Suprapubic skin (tissue), 4 donors: ENCODE results near the gene CLDN6. TPM values are rescaled to one million over a fixed set of nuclear protein-coding genes. Genes with fewer than 3 reads are reported as not detected.

Experiments used
- DNase-seq, 2 donors: peaks; one replicate each; pipeline ENCODE4 v3.0.0-alpha.2; 2019; ENCODE audit warnings: low spot score in 2 of 2
- H3K27ac ChIP-seq: fragments of 200-600 bp; sonication (generic); one replicate; pipeline ENCODE4 v1.5.1; 2019
- H3K27me3 ChIP-seq: fragments of 200-600 bp; sonication (generic); one replicate; pipeline ENCODE4 v1.5.1; 2019
- H3K36me3 ChIP-seq: fragments of 200-600 bp; sonication (generic); one replicate; pipeline ENCODE4 v1.5.1; 2019
- H3K4me1 ChIP-seq: fragments of 200-600 bp; sonication (generic); one replicate; pipeline ENCODE4 v1.5.1; 2019
- H3K4me3 ChIP-seq: fragments of 200-600 bp; sonication (generic); one replicate; pipeline ENCODE4 v1.5.1; 2019; ENCODE audit warnings: mild to moderate bottlenecking
- H3K9me3 ChIP-seq: fragments of 200-600 bp; sonication (generic); one replicate; pipeline ENCODE4 v1.5.1; 2019
- EP300 ChIP-seq: sonication (generic); formaldehyde crosslinking; IDR thresholded peaks from one replicate; pipeline ENCODE4 v1.6.1; 2017; ENCODE audit warnings: antibody characterized with exemption
- POLR2A ChIP-seq, 2 donors: fragments of 450-650 bp; IDR thresholded peaks; one replicate each; pipeline ENCODE4 v1.6.1; 2017; ENCODE audit warnings: antibody characterized with exemption in 2 of 2, mild to moderate bottlenecking in 2 of 2, moderate library complexity in 2 of 2
- POLR2AphosphoS5 ChIP-seq, 3 donors: sonication (generic); formaldehyde crosslinking; IDR thresholded peaks; one replicate each; pipeline ENCODE4 v1.6.1; 2017; ENCODE audit warnings: antibody characterized with exemption in 3 of 3
- WGBS: methylation state at CpG from one replicate; pipeline ENCODE4 v1.1.5; 2018; 5-methylcytosine and 5-hydroxymethylcytosine counted together
- total RNA-seq, 4 donors: library from RNA; depleted of rRNA; stranded (reverse); fragments of >200 nt; gene quantifications; one replicate each; pipeline ENCODE4 v1.1.0, GENCODE V29; 2016
- TF ChIP-seq, protein P1 (sequence below), 2 donors: fragments of 200-600 bp in 1 of 2; fragments of 450-650 bp in 1 of 2; sonication (generic) in 1 of 2; IDR thresholded peaks; one replicate each; pipeline ENCODE4 v1.5.1; 2016 to 2019; ENCODE audit warnings: antibody characterized with exemption in 2 of 2, mild to moderate bottlenecking in 1 of 2, moderate library complexity in 1 of 2

CLDN6 gene
- total RNA-seq, 4 donors from 2014 or later, result not detected

DNA sequence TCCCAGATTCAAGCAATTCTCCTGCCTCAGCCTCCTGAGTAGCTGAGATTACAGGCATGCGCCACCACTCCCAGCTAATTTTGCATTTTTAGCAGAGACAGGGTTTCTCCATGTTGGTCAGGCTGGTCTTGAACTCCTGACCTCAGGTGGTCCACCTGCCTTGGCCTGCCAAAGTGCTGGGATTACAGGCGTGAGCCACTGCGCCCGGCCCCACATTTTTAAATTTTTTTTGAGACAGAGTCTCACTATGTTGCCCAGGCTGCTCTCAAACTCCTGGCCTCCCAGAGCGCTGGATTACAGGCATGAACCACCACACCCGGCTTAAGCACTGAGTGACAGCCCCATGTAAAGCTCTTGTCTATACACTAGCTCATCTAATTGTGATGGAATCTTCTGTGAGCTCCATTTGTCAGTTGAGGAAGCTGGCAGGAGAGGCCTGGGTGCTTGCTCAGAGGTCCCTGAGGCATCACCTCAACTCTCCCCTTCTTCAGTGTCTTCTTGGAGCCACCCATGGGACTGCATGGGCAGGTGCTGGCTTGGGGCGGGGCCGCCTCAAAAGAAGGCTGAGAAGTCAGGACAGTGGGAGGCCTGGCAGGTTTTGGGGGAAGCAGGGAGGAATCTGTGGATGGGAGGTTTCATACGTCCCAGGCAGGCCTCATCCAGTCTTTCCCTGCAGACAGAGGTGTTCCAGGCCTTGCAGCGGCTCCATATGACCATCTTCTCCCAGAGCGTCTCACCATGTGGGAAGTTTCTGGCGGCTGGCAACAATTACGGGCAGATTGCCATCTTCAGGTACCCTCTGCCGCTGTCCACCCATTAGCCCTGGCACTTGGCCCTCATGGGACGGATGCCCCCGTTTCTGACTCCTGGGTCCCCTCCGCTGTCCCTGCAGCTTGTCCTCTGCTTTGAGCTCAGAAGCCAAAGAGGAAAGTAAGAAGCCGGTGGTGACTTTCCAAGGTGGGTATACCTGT is 7.3 kb upstream of the CLDN6 start:
- no peak overlapping the region for H3K27ac ChIP-seq

DNA sequence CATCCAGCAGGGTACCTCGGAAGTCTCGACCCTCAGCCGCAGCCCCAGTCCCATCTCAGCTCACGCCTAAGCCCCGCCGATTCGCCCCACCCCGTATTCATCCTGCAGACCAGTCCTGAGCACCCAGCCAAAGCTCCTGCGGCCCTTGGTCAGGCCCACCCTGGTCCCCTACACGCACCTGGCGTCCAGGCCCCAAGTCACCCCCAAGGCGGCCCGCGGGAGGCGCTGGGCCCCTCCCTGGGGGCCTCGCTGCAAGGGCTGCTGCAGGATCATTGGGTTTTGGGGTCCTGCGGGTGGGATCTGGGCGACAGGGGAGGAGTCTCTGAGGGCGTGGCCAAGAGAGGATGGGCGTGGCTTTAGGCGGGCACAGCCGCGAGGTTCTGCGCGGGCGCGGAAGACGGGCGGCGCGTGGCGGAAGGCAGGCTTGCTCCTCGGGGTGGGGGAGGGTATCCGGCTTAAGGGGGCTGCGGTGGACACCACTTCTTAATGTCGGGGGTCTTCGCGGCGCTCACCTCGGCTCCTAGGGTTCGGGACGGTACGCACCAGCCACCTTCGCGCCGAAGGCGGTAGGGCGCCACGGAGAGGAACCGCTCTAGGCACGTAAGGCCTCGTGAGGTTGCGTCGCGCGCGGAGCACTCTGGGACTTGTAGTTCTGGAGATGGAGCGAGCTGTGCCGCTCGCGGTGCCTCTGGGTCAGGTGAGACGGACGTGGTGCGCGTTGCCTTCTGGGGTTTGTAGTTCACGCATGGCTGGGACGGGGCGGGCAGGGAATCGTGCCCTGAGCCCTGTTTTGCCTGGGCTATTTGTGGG is 5.9 kb upstream of the CLDN6 start, which contains the start of the genes HCFC1R1 and THOC6:
Gene HCFC1R1 (minus strand): TSS at position 274 of the 810 bp plus-strand sequence. CDS start 1 bp downstream, at position 273.
Gene THOC6 (plus strand): TSS at position 367 of the 810 bp plus-strand sequence. CDS start 292 bp downstream, at position 659.
- TF ChIP-seq POLR2AphosphoS5 (IDR thresholded peaks at IDR 0.05), result peak; percentile 49 to 73 (median 53)
- TF ChIP-seq, protein P1, sequence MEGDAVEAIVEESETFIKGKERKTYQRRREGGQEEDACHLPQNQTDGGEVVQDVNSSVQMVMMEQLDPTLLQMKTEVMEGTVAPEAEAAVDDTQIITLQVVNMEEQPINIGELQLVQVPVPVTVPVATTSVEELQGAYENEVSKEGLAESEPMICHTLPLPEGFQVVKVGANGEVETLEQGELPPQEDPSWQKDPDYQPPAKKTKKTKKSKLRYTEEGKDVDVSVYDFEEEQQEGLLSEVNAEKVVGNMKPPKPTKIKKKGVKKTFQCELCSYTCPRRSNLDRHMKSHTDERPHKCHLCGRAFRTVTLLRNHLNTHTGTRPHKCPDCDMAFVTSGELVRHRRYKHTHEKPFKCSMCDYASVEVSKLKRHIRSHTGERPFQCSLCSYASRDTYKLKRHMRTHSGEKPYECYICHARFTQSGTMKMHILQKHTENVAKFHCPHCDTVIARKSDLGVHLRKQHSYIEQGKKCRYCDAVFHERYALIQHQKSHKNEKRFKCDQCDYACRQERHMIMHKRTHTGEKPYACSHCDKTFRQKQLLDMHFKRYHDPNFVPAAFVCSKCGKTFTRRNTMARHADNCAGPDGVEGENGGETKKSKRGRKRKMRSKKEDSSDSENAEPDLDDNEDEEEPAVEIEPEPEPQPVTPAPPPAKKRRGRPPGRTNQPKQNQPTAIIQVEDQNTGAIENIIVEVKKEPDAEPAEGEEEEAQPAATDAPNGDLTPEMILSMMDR (IDR thresholded peaks at IDR 0.05), result no peak
- H3K4me3 ChIP-seq, result peak within 1 kb of the TSS; percentile 60
- peaks cover 68% of the 10 kb centered on the region for H3K4me1 ChIP-seq
- peak; percentile 98 for DNase-seq
- peaks cover 19% of the 10 kb centered on the region for H3K36me3 ChIP-seq
- peaks cover 5% of the 10 kb centered on the region for H3K27me3 ChIP-seq
- H3K27ac ChIP-seq, result peak within 1 kb of the TSS; percentile 90
- H3K9me3 ChIP-seq, result no peaks in the 10 kb centered on the region
- WGBS, result 0% methylated on average over 31 of the region's 69 CpGs

More for the DNA sequence above, 7.3 kb upstream of the CLDN6 start:
- Histone ChIP-seq H3K9me3 (no peaks in the 10 kb centered on the region), H3K36me3 (peaks cover 19% of the 10 kb centered on the region), H3K27me3 (peaks cover 15% of the 10 kb centered on the region), H3K4me3 (no peak overlapping the region), H3K4me1 (peaks cover 72% of the 10 kb centered on the region)
- WGBS, result 87% methylated on average over 13 of the region's 18 CpGs
- DNase-seq, result no peak
- TF ChIP-seq, protein P1 (IDR thresholded peaks at IDR 0.05), result no peak
- TF ChIP-seq POLR2A (IDR thresholded peaks at IDR 0.05) (no peak), POLR2AphosphoS5 (IDR thresholded peaks at IDR 0.05) (no peak), EP300 (no peak)

DNA sequence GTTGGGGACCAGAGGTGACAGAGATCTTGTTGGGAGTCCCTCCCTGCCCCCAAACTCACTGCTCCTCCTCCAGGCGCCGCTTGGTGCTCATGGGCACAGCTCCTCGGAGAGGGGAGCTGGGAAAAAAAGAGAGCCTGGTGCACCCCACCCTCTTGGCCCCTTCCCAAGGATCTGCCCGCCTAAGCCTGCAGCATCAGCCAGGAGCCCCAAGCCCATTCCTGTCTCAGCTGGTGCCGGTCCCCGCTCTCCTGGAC is 5.4 kb upstream of the CLDN6 start:
- H3K27ac ChIP-seq, result peak overlapping the region; percentile 90
- H3K27me3 ChIP-seq, result peaks cover 10% of the 10 kb centered on the region
- H3K9me3 ChIP-seq, result no peaks in the 10 kb centered on the region
- WGBS, result 5% methylated on average over 3 of the region's 6 CpGs
- peaks cover 64% of the 10 kb centered on the region for H3K4me1 ChIP-seq
- peak overlapping the region; percentile 60 for H3K4me3 ChIP-seq
- TF ChIP-seq, protein P1 (IDR thresholded peaks at IDR 0.05), result no peak
- no peak for TF ChIP-seq EP300
- no peak for TF ChIP-seq POLR2AphosphoS5 (IDR thresholded peaks at IDR 0.05)
- TF ChIP-seq POLR2A (IDR thresholded peaks at IDR 0.05), result no peak
- H3K36me3 ChIP-seq, result peaks cover 19% of the 10 kb centered on the region
- no peak for DNase-seq

DNA sequence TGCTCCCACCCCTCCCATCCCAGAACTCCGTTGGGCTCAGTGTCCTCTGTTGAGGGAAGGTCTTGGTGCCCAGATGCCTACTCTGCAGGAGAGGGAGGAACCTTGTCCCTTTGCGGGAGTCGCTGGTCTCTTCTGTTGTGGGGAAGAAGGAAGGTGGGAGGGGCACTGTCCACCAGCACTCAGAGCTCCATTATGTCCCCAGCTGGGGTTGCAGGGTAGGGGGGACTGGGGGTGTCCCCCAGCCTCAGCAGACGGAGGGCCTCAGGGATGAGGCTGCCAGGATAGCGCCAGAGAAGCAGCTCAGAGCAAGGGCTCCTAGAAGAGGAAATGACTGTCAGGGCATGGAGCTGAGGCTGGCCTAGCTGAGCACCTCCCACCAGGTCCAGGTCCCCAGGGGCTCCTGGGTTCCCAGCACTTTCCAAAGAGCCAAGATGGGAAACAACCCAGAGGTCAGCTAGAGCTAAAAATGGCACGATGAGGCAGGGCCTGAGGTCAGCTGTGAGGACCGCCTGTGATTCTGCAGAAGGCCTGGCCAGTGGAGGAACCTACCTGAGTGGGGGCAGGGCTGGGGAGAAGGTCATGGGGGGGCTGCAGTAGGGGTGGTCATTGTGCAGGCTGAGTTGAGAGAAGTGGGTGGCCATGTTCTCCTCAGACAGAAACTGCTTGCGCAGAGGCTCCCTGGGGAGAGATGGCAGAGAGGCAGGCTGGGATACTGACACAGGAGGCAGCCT is 4.9 kb upstream of the CLDN6 start:
- Histone ChIP-seq H3K4me1 (peaks cover 64% of the 10 kb centered on the region), H3K27me3 (peaks cover 15% of the 10 kb centered on the region), H3K36me3 (peaks cover 19% of the 10 kb centered on the region), H3K4me3 (peak overlapping the region; percentile 60), H3K9me3 (no peaks in the 10 kb centered on the region), H3K27ac (peak overlapping the region; percentile 90)
- no peak for DNase-seq
- no peak for TF ChIP-seq POLR2AphosphoS5 (IDR thresholded peaks at IDR 0.05)
- 13% methylated on average over 6 of the region's 8 CpGs for WGBS

DNA sequence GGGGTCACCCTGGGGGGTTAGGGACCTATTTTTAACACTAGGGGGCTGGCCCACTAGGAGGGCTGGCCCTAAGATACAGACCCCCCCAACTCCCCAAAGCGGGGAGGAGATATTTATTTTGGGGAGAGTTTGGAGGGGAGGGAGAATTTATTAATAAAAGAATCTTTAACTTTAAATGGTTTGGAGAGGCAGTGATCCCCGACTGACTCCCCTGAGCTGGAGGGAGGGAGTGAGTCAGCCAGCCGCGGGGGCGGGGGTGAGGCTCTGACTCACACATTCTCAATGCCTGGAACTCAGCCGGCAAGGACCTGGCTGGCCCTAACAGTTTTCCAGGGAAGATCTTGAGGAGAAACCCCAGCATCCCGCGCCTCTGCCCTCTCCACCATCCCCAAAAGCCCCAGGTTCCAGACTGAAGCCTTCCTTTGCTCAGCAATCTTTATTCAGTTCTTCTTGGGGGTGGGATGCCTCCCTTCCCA is 4.3 kb upstream of the CLDN6 start:
- WGBS, result under 1% methylated on average over 8 of the region's 8 CpGs
- TF ChIP-seq EP300 (no peak), POLR2AphosphoS5 (IDR thresholded peaks at IDR 0.05) (peak in 1 of 3 donors; percentile 68)
- Histone ChIP-seq H3K4me3 (peak overlapping the region; percentile 60), H3K4me1 (peaks cover 63% of the 10 kb centered on the region), H3K27me3 (peaks cover 19% of the 10 kb centered on the region), H3K27ac (peak overlapping the region; percentile 90), H3K36me3 (peaks cover 16% of the 10 kb centered on the region), H3K9me3 (no peaks in the 10 kb centered on the region)
- peak; percentile 94 to 95 for DNase-seq
